ENCODE results near the gene PSD2. TPM values are rescaled to one million over a fixed set of nuclear protein-coding genes. Genes with fewer than 3 reads are reported as not detected.

The PSD2 gene
- total RNA-seq, 1 experiment from 2014 or later: 0.22 TPM

GRCh38 chr5:139863855-139864558 is 68.4 kb downstream of the PSD2 start:
- Histone ChIP-seq H4K5ac (ENCODE audit: insufficient read length, low read depth, low read length) (no peak overlapping the region), H3K9me3 (ENCODE audit: control insufficient read depth, low read depth, low read length) (no peaks in the 10 kb centered on the region), H3K23me2 (ENCODE audit: insufficient read length, low read depth, low read length, poor library complexity, severe bottlenecking) (no peaks in the 10 kb centered on the region), H2AFZ (ENCODE audit: low read length) (no peak overlapping the region), H3K4me1 (ENCODE audit: insufficient read depth, low read length) (no peaks in the 10 kb centered on the region), H3K4me2 (ENCODE audit: insufficient read depth, insufficient read length, low read length) (no peak overlapping the region), H2BK15ac (ENCODE audit: low read depth, low read length) (no peak overlapping the region), H4K8ac (replicated peaks; ENCODE audit: insufficient read length, low read depth, low read length) (no peak overlapping the region), H3K79me2 (ENCODE audit: insufficient read depth, low read length) (no peaks in the 10 kb centered on the region), H3K27ac (ENCODE audit: insufficient read length, low read depth, low read length) (no peak overlapping the region), H4K20me1 (ENCODE audit: control insufficient read depth, insufficient read depth, insufficient read length) (no peaks in the 10 kb centered on the region), H3K79me1 (ENCODE audit: insufficient read depth, low read depth, low read length, poor library complexity, severe bottlenecking) (no peaks in the 10 kb centered on the region), H3K9ac (ENCODE audit: extremely low read depth, insufficient read length, low read length) (no peak overlapping the region), H2BK20ac (ENCODE audit: low read depth, low read length, poor library complexity, severe bottlenecking) (no peak overlapping the region), H3K27me3 (ENCODE audit: insufficient read depth, low read length) (no peaks in the 10 kb centered on the region), H2BK5ac (ENCODE audit: insufficient read length, low read length) (no peak overlapping the region), H3K56ac (ENCODE audit: insufficient read length, low read depth, low read length) (no peak overlapping the region), H3K23ac (ENCODE audit: insufficient read length, low read depth, low read length) (no peak overlapping the region), H3K14ac (ENCODE audit: insufficient read depth, low read length) (no peak overlapping the region), H2AK5ac (ENCODE audit: insufficient read length, low read length) (no peak overlapping the region), H2BK12ac (ENCODE audit: insufficient read length, low read depth, low read length) (no peak overlapping the region), H2BK120ac (ENCODE audit: low read depth, low read length, poor library complexity, severe bottlenecking) (no peak overlapping the region), H4K91ac (ENCODE audit: insufficient read length, low read depth, low read length) (no peak overlapping the region), H3T11ph (ENCODE audit: low read length) (no peak overlapping the region), H3K4ac (ENCODE audit: low read depth, low read length) (no peak overlapping the region), H3K18ac (ENCODE audit: insufficient read length, low read depth, low read length) (no peak overlapping the region)
- peaks cover 5 to 15% of the 10 kb centered on the region in 2 experiments for H3K4me1 Mint-ChIP-seq
- TF ChIP-seq CTCF (conservative IDR thresholded peaks at IDR 0.05): peak; percentile 85
- H3K4me3 Mint-ChIP-seq: no peak overlapping the region
- WGBS (ENCODE audit: extremely low coverage, insufficient read length, low lambda C conversion rate): no CpG with 5 or more reads among the region's 5 CpGs
- no peaks in the 10 kb centered on the region for H3K9me3 Mint-ChIP-seq
- peak; percentile 70 for DNase-seq
- no peaks in the 10 kb centered on the region for H3K36me3 Mint-ChIP-seq (ENCODE audit: insufficient read depth in 1 of 3, low read depth in 3 of 3)
- no peak overlapping the region for H3K27ac Mint-ChIP-seq
- peaks cover 49% of the 10 kb centered on the region for H3K27me3 Mint-ChIP-seq (ENCODE audit: low read depth)

Data from H9 (cell line).